K562 (cell line): ENCODE results near the gene GNA15. TPM values are rescaled to one million over a fixed set of nuclear protein-coding genes. Genes with fewer than 3 reads are reported as not detected.

ENCODE experiments used
- ATAC-seq: fragments of 200-7000 bp; cut with Tn5 transposase; 3 replicates; pipeline ENCODE4 v1.9.1; 2020; ENCODE audit warnings: moderate library complexity
- BruUV-seq: library from RNA; stranded (reverse); fragments of 400-500 nt; replicated peaks from 2 replicates; lab custom pipeline; 2021; lab: Mats Ljungman, UMichigan
- CTCF ChIA-PET: fragments of 300-600 bp; formaldehyde crosslinking; extraction: SDS; loops from one replicate; lab custom pipeline; 2021; ENCODE audit warnings: low intra/inter-chr PET ratio; lab: Yijun Ruan, JAX
- POLR2A ChIA-PET: fragments of 300-600, 350-650 bp; sonication (Branson Sonifier 250); formaldehyde crosslinking; extraction: SDS; loops from one replicate; lab custom pipeline; 2021; ENCODE audit warnings: antibody characterized with exemption, inconsistent platforms; lab: Yijun Ruan, JAX
- DNase-seq, 4 experiments: peaks; one replicate each; pipeline versions ENCODE4 v3.0.0 to v3.0.0-alpha.2; 2011 to 2018; ENCODE audit warnings: low spot score in 3 of 4, mixed read lengths in 3 of 4; ENCODE audit errors: extremely low read depth in 1 of 4
- FAIRE-seq: peaks from 2 replicates; lab custom pipeline; 2011; peaks lifted over from hg19 to GRCh38; lab: Jason Lieb, UNC
- H2AFZ ChIP-seq: 2 replicates; pipeline ENCODE4 v1.6.0; 2011; ENCODE audit warnings: low read depth, low read length, control low read depth, inconsistent platforms
- H3K27ac ChIP-seq: fragments of 200-600 bp; 3 replicates; pipeline ENCODE4 v1.8.0; 2011; ENCODE audit warnings: low read depth, mild to moderate bottlenecking, control low read depth, inconsistent platforms, low read length, moderate library complexity, mixed read lengths; ENCODE audit errors: extremely low read depth
- H3K27me3 ChIP-seq, 2 experiments: fragments of 300-600 bp in 1 of 2; 2 replicates in 1 of 2; 3 replicates in 1 of 2; pipeline versions ENCODE4 v1.6.0 to v1.8.0; 2011; ENCODE audit warnings: inconsistent platforms in 2 of 2, low read length in 2 of 2, mild to moderate bottlenecking in 1 of 2, mixed read lengths in 1 of 2, moderate library complexity in 1 of 2; ENCODE audit not compliant: control insufficient read depth in 2 of 2, insufficient read depth in 2 of 2
- H3K36me3 ChIP-seq: fragments of 300-600 bp; 3 replicates; pipeline ENCODE4 v1.8.0; 2011; ENCODE audit warnings: mild to moderate bottlenecking, low read length, inconsistent platforms; ENCODE audit not compliant: control insufficient read depth, insufficient read depth
- H3K4me1 ChIP-seq, 2 experiments: fragments of 200-600 bp in 1 of 2; replicated peaks in 1 of 2; 2 replicates in 1 of 2; 3 replicates in 1 of 2; pipeline versions ENCODE4 v1.5.1 to v1.8.0; 2011; ENCODE audit warnings: inconsistent platforms in 2 of 2, low read length in 2 of 2, mild to moderate bottlenecking in 1 of 2, mixed read lengths in 1 of 2, moderate library complexity in 1 of 2; ENCODE audit not compliant: control insufficient read depth in 2 of 2, insufficient read depth in 2 of 2
- H3K4me2 ChIP-seq: 2 replicates; pipeline ENCODE4 v1.6.1; 2011; ENCODE audit warnings: low read length, control low read depth, inconsistent platforms, mixed read lengths; ENCODE audit not compliant: insufficient read depth
- H3K4me3 ChIP-seq: fragments of 200-600 bp; sonication (generic), shearing (Covaris generic); 2 replicates; pipeline ENCODE4 v1.5.1; 2016; ENCODE audit warnings: control low read depth, inconsistent platforms
- H3K79me2 ChIP-seq: fragments of 200-600 bp; 3 replicates; pipeline ENCODE4 v1.8.0; 2011; ENCODE audit warnings: low read length, inconsistent platforms; ENCODE audit not compliant: control insufficient read depth, insufficient read depth
- H3K9ac ChIP-seq, 2 experiments: 2 replicates each; pipeline versions ENCODE4 v1.6.0 to v1.6.1; 2011; ENCODE audit warnings: low read depth in 2 of 2, low read length in 2 of 2, control low read depth in 1 of 2, inconsistent platforms in 1 of 2, mild to moderate bottlenecking in 1 of 2, mixed read lengths in 1 of 2; ENCODE audit not compliant: insufficient read depth in 1 of 2
- H3K9me1 ChIP-seq: one replicate; pipeline ENCODE4 v1.6.0; 2011; ENCODE audit warnings: inconsistent platforms, mild to moderate bottlenecking, low read length, moderate library complexity; ENCODE audit not compliant: control insufficient read depth, insufficient read depth
- H3K9me3 ChIP-seq: replicated peaks from 2 replicates; pipeline ENCODE4 v1.5.1; 2011; ENCODE audit warnings: low read depth, low read length, inconsistent platforms; ENCODE audit not compliant: control insufficient read depth, insufficient read depth
- H4K20me1 ChIP-seq: replicated peaks from 2 replicates; pipeline ENCODE4 v1.6.1; 2011; ENCODE audit warnings: low read length, inconsistent platforms, mixed read lengths; ENCODE audit not compliant: control insufficient read depth, insufficient read depth
- C11orf30 ChIP-seq: fragments of 450-650 bp; IDR thresholded peaks from 2 replicates; pipeline ENCODE4 v1.6.1; 2016; ENCODE audit warnings: low read depth, mild to moderate bottlenecking
- CREB3 ChIP-seq: fragments of 450-650 bp; conservative IDR thresholded peaks from 2 replicates; pipeline ENCODE4 v1.6.1; 2016; ENCODE audit warnings: missing genetic modification characterization, low read depth, mild to moderate bottlenecking, missing compliant biosample characterization, moderate library complexity
- DIDO1 ChIP-seq: fragments of 450-650 bp; IDR thresholded peaks from 2 replicates; pipeline ENCODE4 v1.6.1; 2016; ENCODE audit warnings: low read depth, missing biosample characterization, missing genetic modification characterization
- RNF219 ChIP-seq: fragments of 250-450 bp; sonication (Bioruptor Pico); IDR thresholded peaks from 2 replicates; pipeline ENCODE4 v1.5.0; 2022; ENCODE audit warnings: mild to moderate bottlenecking
- SIRT6 ChIP-seq: IDR thresholded peaks from one replicate; pipeline ENCODE4 v1.6.1; 2012; ENCODE audit warnings: low read depth, mild to moderate bottlenecking, control low read depth, inconsistent platforms, low read length, moderate library complexity
- SPI1 ChIP-seq: IDR thresholded peaks from 2 replicates; pipeline ENCODE4 v1.6.1; 2011; ENCODE audit warnings: low read depth, low read length, control low read depth, borderline replicate concordance
- XRCC5 ChIP-seq: fragments of 200-400 bp; formaldehyde crosslinking; IDR thresholded peaks from 2 replicates; pipeline ENCODE4 v1.6.1; 2017; ENCODE audit warnings: low read depth, mild to moderate bottlenecking, low read length
- ZNF282 ChIP-seq: sonication (generic); formaldehyde crosslinking; IDR thresholded peaks from 2 replicates; pipeline ENCODE4 v1.8.1; 2023; ENCODE audit warnings: missing genetic modification reagents
- ZNF407 ChIP-seq: fragments of 450-650 bp; IDR thresholded peaks from 2 replicates; pipeline ENCODE4 v1.6.1; 2016; ENCODE audit warnings: low read depth
- WGBS: fragments of 100-300 bp; shearing (Covaris generic); methylation state at CpG from one replicate; pipeline ENCODE4 v1.1.6; 2016; ENCODE audit warnings: low coverage, mixed read lengths; ENCODE audit not compliant: insufficient coverage; ENCODE audit errors: missing lambda C conversion rate; 5-methylcytosine and 5-hydroxymethylcytosine counted together
- in situ Hi-C: fragments of 300-500 bp; cut with MboI; formaldehyde crosslinking; loops from 4 replicates; pipeline ENCODE4 v1.15.0; 2018; ENCODE audit warnings: inconsistent platforms, mixed read lengths
- intact Hi-C: fragments of 100-400 bp; cut with micrococcal nuclease; formaldehyde crosslinking; loops from 2 replicates; pipeline ENCODE4 v1.14.2; 2022
- polyA plus RNA-seq, 8 experiments: library from polyadenylated mRNA; depleted of rRNA in 4 of 8; stranded (reverse) in 5 of 8; unstranded in 3 of 8; fragments of >200 nt; fragmentation: Nextera tagmentation in 2 of 8; fragmentation: Illumina TruSeq in 1 of 8; extraction: Ambion mirVana in 2 of 8; extraction: Trizol in 1 of 8; gene quantifications; 2 replicates each; pipeline versions ENCODE4 v1.2.1 to v1.2.3, GENCODE V29; 2011 to 2014; ENCODE audit warnings: inconsistent platforms in 1 of 8, missing spikeins in 1 of 8
- total RNA-seq, 7 experiments: library from RNA; depleted of rRNA in 6 of 7; stranded (reverse); fragments of >200 nt in 6 of 7; fragmentation: Illumina TruSeq in 2 of 7; extraction: Trizol in 2 of 7; gene quantifications; 2 replicates each; pipeline versions ENCODE4 v1.2.1 to v1.2.3, GENCODE V29; 2011 to 2021; ENCODE audit warnings: low replicate concordance in 1 of 7

GNA15 gene
- total and polyA plus RNA-seq, 9 of the 15 experiments (the other 6 are each of a cell fraction or from before 2014, with no cell fraction given), result 0.03 to 0.24 (median 0.11) TPM; not detected in 1

- no peak for TF ChIP-seq CREB3 (tag)
- no peak for TF ChIP-seq DIDO1
- no peak for TF ChIP-seq SIRT6
- no peak for TF ChIP-seq C11orf30
- TF ChIP-seq, all 486 proteins: peak for 0
These were observed 28.2 kb upstream of the GNA15 start (continued) for GRCh38 chr19:3107658-3108057.

- Histone ChIP-seq H3K9me1 (peaks cover 5% of the 10 kb centered on the region), H4K20me1 (no peaks in the 10 kb centered on the region; the same call in none of the 2 replicates), H3K4me2 (no peak overlapping the region), H3K9me3 (no peaks in the 10 kb centered on the region), H3K9ac (peak overlapping the region in 1 of 2 experiments; percentile 65; a peak in 1 of 4 replicates), H3K36me3 (peaks cover 19% of the 10 kb centered on the region; the same call in 1 of the 3 replicates), H3K4me3 (no peak overlapping the region), H3K27me3 (no peaks in the 10 kb centered on the region), H3K4me1 (peaks cover 2 to 78% of the 10 kb centered on the region in 2 experiments; a peak in 3 of 5 replicates), H2AFZ (peak overlapping the region; percentile 25), H3K27ac (peak overlapping the region; percentile 29; the same call in 1 of the 3 replicates), H3K79me2 (peaks cover 65% of the 10 kb centered on the region)
- FAIRE-seq (peak; percentile 96), ATAC-seq (peak; percentile 93), DNase-seq (peak; percentile 64 to 84 (median 72))
- POLR2A ChIA-PET, result interaction anchor here (0.6 to 1.1 kb wide), 3 partner anchors 13 to 503 kb away, joined by 3 to 6 read pairs (median 3); no protein-coding TSS in a partner anchor
- WGBS, result 6% methylated on average over 5 of the region's 5 CpGs
- BruUV-seq, result no TSS peak
- intact Hi-C loops (loop anchor here (10.0 kb wide), 1 partner anchor 154 kb away; no protein-coding TSS in a partner anchor), in situ Hi-C loops (no loop called here)
- CTCF ChIA-PET, result interaction anchor here (1.3 to 2.0 kb wide), 2 partner anchors 33 to 158 kb away, joined by 3 to 8 read pairs; no protein-coding TSS in a partner anchor
- TF ChIP-seq ZNF407, result no peak
- TF ChIP-seq ZNF282 (CRISPR knock-in tag), result no peak
- no peak for TF ChIP-seq XRCC5
- TF ChIP-seq SPI1, result no peak
- TF ChIP-seq RNF219 (CRISPR knock-in tag), result no peak
These were observed 27.1 kb upstream of the GNA15 start for GRCh38 chr19:3108775-3109174.
